ENCODE data around the gene EVX1. TPM values are rescaled to one million over a fixed set of nuclear protein-coding genes. Genes with fewer than 3 reads are reported as not detected.

The EVX1 gene
- total RNA-seq, 1 donor from 2014 or later, result 0.79 TPM

DNA sequence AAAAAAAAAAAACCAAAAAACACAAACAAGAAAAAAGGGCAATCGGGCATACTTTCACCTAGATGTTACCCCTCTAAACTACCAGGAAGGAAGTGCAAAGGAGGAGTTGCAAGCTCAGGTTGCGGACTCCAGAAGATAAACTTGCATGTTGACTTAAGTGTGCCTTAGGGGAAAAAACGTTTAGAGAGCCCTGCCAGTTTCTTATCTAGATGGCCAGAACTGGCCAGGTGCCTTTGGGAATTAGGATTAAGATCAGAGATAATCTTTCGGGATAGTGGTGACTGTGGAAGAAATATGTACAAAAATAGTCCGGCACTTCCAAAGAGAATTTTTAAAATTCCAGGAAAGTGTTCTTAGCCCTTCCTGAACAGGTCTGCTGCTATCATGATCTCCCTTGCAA, 17.6 kb downstream of the EVX1 start:
- H3K9me3 Mint-ChIP-seq, result no peaks in the 10 kb centered on the region
- no peaks in the 10 kb centered on the region for H3K4me1 Mint-ChIP-seq
- no peak overlapping the region for H3K27ac Mint-ChIP-seq (ENCODE audit: unreplicated experiment)
- TF ChIP-seq, protein P1, sequence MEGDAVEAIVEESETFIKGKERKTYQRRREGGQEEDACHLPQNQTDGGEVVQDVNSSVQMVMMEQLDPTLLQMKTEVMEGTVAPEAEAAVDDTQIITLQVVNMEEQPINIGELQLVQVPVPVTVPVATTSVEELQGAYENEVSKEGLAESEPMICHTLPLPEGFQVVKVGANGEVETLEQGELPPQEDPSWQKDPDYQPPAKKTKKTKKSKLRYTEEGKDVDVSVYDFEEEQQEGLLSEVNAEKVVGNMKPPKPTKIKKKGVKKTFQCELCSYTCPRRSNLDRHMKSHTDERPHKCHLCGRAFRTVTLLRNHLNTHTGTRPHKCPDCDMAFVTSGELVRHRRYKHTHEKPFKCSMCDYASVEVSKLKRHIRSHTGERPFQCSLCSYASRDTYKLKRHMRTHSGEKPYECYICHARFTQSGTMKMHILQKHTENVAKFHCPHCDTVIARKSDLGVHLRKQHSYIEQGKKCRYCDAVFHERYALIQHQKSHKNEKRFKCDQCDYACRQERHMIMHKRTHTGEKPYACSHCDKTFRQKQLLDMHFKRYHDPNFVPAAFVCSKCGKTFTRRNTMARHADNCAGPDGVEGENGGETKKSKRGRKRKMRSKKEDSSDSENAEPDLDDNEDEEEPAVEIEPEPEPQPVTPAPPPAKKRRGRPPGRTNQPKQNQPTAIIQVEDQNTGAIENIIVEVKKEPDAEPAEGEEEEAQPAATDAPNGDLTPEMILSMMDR (conservative IDR thresholded peaks at IDR 0.05), result no peak
- no peak for DNase-seq (ENCODE audit: low read depth, low spot score)
- H3K4me3 Mint-ChIP-seq, result no peak overlapping the region
- no peaks in the 10 kb centered on the region for H3K36me3 Mint-ChIP-seq (ENCODE audit: low read depth)
- peaks cover 55% of the 10 kb centered on the region for H3K27me3 Mint-ChIP-seq (ENCODE audit: low read depth)

DNA sequence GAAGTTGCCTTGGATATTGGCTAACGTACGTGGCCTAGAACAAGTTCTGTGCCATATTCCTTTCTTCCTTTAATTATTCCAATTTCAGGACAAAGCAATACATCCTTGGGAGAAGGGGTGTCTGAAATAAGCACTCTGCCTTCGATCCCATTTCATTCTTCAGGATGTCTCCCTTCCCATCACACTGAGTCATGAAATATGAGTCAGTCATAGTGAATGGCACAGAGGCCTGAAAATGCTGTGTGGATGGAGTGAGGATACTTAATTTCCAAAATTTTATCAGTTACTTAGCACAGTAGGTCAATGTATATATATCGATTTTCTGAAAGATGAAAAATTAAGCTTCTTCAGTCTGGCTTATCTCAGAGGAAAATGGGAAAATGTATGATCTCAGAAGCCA, 19.5 kb downstream of the EVX1 start:
- DNase-seq (ENCODE audit: low read depth, low spot score), result no peak
- Mint-ChIP-seq H3K27ac (ENCODE audit: unreplicated experiment) (no peak overlapping the region), H3K27me3 (ENCODE audit: low read depth) (peaks cover 44% of the 10 kb centered on the region), H3K36me3 (ENCODE audit: low read depth) (no peaks in the 10 kb centered on the region), H3K9me3 (no peaks in the 10 kb centered on the region), H3K4me3 (no peak overlapping the region), H3K4me1 (no peaks in the 10 kb centered on the region)
- TF ChIP-seq, protein P1 (conservative IDR thresholded peaks at IDR 0.05), result no peak

DNA sequence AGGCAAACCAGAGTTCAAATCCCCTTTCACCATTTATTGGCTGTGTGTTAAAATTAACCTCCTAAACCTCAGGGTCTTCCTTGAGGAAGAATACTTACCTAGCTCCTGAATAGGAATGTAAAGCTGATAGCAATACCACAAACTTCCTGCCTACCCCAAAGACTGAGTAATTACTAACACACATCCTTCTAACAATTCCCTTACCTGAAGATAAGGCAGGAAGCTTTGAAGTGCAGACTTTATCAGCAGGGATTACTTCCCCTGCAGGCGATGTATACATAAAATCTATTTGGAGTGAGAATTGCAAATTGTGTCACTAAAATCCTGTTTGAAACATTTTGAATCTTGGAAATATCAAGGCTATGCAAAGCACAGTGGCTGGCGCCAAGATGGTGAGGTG, 21.2 kb downstream of the EVX1 start:
- H3K4me3 Mint-ChIP-seq, result no peak overlapping the region
- H3K9me3 Mint-ChIP-seq, result peaks cover under 1% of the 10 kb centered on the region
- TF ChIP-seq, protein P1 (conservative IDR thresholded peaks at IDR 0.05), result no peak
- H3K27me3 Mint-ChIP-seq (ENCODE audit: low read depth), result peaks cover 31% of the 10 kb centered on the region
- no peak for DNase-seq (ENCODE audit: low read depth, low spot score)
- H3K36me3 Mint-ChIP-seq (ENCODE audit: low read depth), result no peaks in the 10 kb centered on the region
- H3K27ac Mint-ChIP-seq (ENCODE audit: unreplicated experiment), result no peak overlapping the region
- H3K4me1 Mint-ChIP-seq, result no peaks in the 10 kb centered on the region

DNA sequence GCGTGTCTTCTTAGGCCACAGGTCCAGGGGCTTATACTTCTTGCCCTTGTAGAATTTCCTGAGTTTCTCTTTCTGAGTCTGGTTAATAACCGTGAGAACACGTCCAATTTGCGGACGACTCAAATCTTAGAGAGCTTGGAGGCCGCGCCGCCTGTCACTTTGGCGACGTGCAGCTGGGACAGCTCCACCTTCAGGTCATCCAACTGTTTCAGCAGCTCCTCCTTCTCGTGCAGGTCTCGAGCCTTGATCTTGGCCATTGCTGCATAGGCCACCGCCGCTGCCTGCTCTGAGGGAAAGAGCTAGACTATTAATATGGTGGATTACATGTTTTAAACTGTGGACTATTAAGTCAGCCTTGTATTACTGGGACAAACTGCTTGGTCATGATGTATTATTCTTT, 26.9 kb downstream of the EVX1 start:
- no peak overlapping the region for H3K27ac Mint-ChIP-seq (ENCODE audit: unreplicated experiment)
- peaks cover 2% of the 10 kb centered on the region for H3K36me3 Mint-ChIP-seq (ENCODE audit: low read depth)
- H3K9me3 Mint-ChIP-seq, result peaks cover 11% of the 10 kb centered on the region
- no peak for DNase-seq (ENCODE audit: low read depth, low spot score)
- no peak overlapping the region for H3K4me3 Mint-ChIP-seq
- peaks cover 10% of the 10 kb centered on the region for H3K27me3 Mint-ChIP-seq (ENCODE audit: low read depth)
- H3K4me1 Mint-ChIP-seq, result no peaks in the 10 kb centered on the region
- TF ChIP-seq, protein P1 (conservative IDR thresholded peaks at IDR 0.05), result no peak

DNA sequence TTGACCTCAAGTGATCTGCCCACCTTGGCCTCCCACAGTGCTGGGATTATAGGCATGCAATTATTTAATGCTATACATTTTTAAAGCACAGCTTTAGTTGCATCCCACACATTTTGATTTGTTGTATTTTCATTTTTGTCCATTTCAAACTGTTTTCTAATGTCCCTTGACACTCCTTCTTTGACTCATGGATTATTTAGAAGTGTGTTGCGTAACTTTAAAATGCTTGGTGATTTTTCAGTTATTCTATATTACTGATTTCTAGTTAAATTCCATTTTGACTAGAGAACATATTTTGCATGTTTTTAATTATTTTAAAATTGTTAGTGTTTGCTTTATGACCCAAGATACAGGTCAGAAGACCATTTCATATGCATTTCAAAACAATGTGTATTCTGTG, 28.8 kb downstream of the EVX1 start:
- no peak overlapping the region for H3K27ac Mint-ChIP-seq (ENCODE audit: unreplicated experiment)
- H3K4me3 Mint-ChIP-seq, result no peak overlapping the region
- DNase-seq (ENCODE audit: low read depth, low spot score), result no peak
- TF ChIP-seq, protein P1 (conservative IDR thresholded peaks at IDR 0.05), result no peak
- peaks cover 9% of the 10 kb centered on the region for H3K27me3 Mint-ChIP-seq (ENCODE audit: low read depth)
- peaks cover 2% of the 10 kb centered on the region for H3K36me3 Mint-ChIP-seq (ENCODE audit: low read depth)
- H3K4me1 Mint-ChIP-seq, result no peaks in the 10 kb centered on the region
- peaks cover 14% of the 10 kb centered on the region for H3K9me3 Mint-ChIP-seq

DNA sequence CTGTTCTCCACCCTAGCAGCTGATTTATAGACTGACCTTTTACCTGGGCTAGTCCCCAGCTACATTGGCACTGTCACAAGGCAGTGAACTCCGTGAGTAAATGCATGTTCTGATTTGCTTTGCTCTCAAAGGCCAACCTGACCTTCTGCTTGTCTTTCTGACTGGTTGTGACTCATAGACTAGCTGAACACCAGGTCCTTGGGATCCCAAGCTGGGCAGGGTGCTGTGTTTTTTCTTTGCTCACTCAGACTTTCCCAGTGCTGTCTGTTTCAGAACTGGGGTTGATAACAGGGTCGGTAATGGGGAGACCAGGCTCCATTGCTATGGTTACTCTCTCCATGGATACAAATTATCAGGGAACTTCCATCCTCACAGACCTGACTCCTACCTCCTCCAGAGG, 35.0 kb downstream of the EVX1 start:
- Mint-ChIP-seq H3K4me1 (no peaks in the 10 kb centered on the region), H3K36me3 (ENCODE audit: low read depth) (peaks cover 2% of the 10 kb centered on the region), H3K27me3 (ENCODE audit: low read depth) (peaks cover 12% of the 10 kb centered on the region), H3K4me3 (no peak overlapping the region), H3K9me3 (peaks cover 8% of the 10 kb centered on the region), H3K27ac (ENCODE audit: unreplicated experiment) (no peak overlapping the region)
- no peak for DNase-seq (ENCODE audit: low read depth, low spot score)
- TF ChIP-seq, protein P1 (conservative IDR thresholded peaks at IDR 0.05), result no peak
